ENCODE results near the gene CPNE8.

The CPNE8 gene

DNA sequence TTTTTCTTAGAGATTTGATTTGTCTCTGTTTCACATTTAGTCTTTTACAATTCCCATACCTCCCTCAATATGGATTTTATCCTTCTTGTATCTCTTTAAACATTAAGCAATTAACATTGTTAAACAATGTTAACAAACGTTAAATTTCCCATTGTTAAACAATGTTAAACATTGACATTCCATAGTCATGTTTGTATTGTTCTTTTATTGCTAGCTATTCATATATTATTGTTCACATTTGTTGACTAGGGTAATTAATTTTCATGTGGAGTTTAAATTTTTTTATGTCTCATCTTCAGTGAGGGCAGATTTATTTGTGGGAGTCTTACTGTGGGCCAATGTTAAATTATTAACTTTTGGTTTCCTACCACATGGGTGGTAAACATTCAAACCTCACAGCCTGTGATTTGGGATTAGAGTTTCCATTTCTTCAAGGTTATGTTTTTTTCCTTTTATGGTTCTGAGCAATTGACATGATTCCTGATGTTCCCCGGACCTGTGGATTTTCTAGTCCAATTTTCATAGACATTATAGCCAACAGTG is 294.5 kb downstream of the CPNE8 start:
- H3K4me1 Mint-ChIP-seq: no peaks in the 10 kb centered on the region
- H3K27ac Mint-ChIP-seq: no peak overlapping the region
- no peaks in the 10 kb centered on the region for H3K36me3 Mint-ChIP-seq
- peaks cover 9% of the 10 kb centered on the region for H3K9me3 Mint-ChIP-seq
- H3K4me3 Mint-ChIP-seq: no peak overlapping the region
- H3K27me3 Mint-ChIP-seq: no peaks in the 10 kb centered on the region

DNA sequence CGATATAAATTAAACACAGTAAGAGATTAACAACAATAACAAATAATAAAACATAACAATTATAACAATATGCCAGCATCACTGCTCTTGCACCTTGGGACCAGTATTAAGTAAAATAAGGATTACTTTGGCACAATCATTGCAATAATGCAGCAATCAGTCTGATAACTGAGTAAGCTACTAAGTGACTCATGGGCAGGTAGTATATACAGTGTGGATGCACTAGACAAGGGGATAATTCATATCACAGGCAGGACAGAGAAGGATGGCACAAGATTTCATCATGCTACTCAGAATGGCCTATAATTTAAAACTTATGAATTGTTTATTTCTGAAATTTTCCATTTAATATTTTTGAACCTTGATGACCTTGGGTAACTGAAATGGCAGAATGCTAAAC is 298.1 kb downstream of the CPNE8 start:
- H3K4me3 Mint-ChIP-seq: no peak overlapping the region
- H3K27me3 Mint-ChIP-seq: peaks cover 1% of the 10 kb centered on the region
- no peaks in the 10 kb centered on the region for H3K4me1 Mint-ChIP-seq
- H3K27ac Mint-ChIP-seq: no peak overlapping the region
- no peaks in the 10 kb centered on the region for H3K36me3 Mint-ChIP-seq
- peaks cover 9% of the 10 kb centered on the region for H3K9me3 Mint-ChIP-seq
